Mononuclear cell (primary cell): Measurements from ENCODE around the gene TCTA. TPM values are rescaled to one million over a fixed set of nuclear protein-coding genes. Genes with fewer than 3 reads are reported as not detected.
A peak's percentile ranks its signal among the peaks of the same experiment; 100 is the strongest.

Experiments used
- H3K27me3 ChIP-seq: 2 replicates; pipeline ENCODE4 v1.6.0; 2011; ENCODE audit warnings: low read length, control low read depth; ENCODE audit not compliant: insufficient read depth
- H3K4me1 ChIP-seq: 2 replicates; pipeline ENCODE4 v1.5.1; 2011; ENCODE audit warnings: mild to moderate bottlenecking, low read length, control low read depth; ENCODE audit not compliant: insufficient read depth
- H3K4me3 ChIP-seq: 2 replicates; pipeline ENCODE4 v1.5.1; 2011; ENCODE audit warnings: mild to moderate bottlenecking, low read length, moderate library complexity
- H3K9me3 ChIP-seq: 2 replicates; pipeline ENCODE4 v1.5.1; 2011; ENCODE audit warnings: low read depth, mild to moderate bottlenecking, control low read depth, low read length
- total RNA-seq: library from RNA; depleted of rRNA; stranded (reverse); fragments of >200 nt; gene quantifications from one replicate; pipeline ENCODE4 v1.2.3, GENCODE V29; 2012

Gene TCTA
- total RNA-seq, 1 donor, result 15.3 TPM

DNA sequence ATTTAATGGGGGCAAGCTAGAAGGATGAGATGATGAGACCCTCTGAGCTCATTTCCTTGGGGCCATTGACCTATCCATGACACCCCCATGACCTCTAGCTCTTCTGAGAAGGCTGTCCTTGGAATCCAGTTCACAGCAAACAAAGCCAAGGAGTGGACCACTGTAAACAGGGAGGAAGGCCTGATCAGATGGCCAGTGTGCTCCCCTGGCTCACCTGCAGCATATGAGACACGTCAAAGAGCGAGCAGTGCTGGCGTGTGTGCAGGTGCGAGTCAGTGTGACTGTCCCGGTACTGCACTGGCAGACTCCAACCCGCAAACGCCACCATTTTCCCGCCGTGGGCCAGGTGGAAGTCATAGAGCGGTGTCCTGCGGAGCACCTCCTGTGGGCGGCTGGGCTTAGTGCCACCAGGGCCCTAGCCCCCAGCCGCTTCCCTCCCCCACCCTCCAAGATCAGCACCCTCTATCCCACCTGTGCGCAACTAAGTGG is 9.7 kb downstream of the TCTA start:
- Histone ChIP-seq H3K4me1 (peaks cover 29% of the 10 kb centered on the region), H3K4me3 (no peak overlapping the region), H3K27me3 (no peaks in the 10 kb centered on the region), H3K9me3 (no peaks in the 10 kb centered on the region)

DNA sequence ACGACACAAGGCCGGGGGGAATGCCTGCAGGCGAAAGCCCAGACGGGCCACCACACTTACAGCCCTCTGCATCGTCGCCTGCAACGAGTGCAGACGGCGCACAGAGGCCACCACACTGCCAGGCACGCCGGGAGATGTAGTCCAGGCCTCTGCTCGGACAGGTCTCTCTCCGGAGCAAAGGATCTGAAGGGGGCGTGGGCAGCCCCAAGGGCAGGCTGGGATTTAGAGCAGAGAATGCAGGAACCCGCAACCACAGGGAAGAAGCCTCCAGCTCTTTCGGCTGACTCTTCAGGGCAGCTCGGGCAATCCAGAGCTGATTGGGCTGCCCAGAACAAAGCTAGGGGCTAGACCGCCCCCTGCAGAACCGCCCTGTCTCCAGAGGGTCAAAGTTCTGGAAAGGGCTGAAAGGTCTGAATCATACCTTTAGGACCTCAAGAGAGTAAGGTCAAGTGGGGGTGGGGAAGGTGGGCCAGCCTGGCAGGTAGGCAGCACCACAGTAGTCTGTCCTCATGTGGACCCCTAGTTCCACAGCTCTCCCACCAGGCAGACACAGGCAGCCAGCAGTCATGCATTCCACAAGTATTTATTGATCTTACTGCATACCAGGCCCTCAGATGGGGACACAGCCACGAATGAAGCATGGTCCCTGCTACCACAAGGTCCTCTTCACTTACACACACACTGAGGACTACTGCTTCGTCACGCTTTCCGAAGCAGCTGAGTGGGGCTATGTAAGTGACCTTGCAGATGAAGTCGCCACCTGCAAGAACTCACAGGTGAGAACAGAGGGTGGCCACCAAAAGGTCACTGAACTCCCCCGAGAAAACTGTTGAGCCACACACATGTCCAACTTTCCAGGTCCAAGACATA is 10.4 kb downstream of the TCTA start, which contains the start of gene AMT:
TSS of gene AMT (minus strand) at position 95 of the 870 bp plus-strand sequence. CDS start at position 72, 23 bp downstream.
- Histone ChIP-seq H3K27me3 (no peaks in the 10 kb centered on the region), H3K4me1 (peaks cover 22% of the 10 kb centered on the region), H3K9me3 (no peaks in the 10 kb centered on the region), H3K4me3 (no peak within 1 kb of the TSS)

DNA sequence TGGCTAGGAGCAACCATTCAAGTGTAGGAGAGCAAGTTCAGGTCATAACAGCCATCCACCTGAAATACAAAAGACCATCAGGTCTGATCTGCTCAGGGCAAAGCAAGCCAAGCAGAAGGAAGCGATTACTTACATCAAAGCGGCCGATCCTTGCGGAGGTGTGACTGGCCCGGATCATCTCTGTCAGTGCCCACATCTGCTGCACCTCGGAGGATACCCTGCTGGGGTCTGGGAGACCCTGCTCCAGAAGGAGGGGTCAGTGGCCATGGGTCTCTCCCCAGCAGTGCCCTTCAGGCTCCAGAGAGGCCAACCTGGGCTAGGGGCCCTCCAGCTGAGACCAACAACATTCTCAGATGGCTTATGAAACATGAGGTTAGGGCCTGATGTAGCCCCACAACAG is 12.6 kb downstream of the TCTA start:
- H3K9me3 ChIP-seq, result no peaks in the 10 kb centered on the region
- H3K4me1 ChIP-seq, result peaks cover 28% of the 10 kb centered on the region
- H3K4me3 ChIP-seq, result no peak overlapping the region
- no peaks in the 10 kb centered on the region for H3K27me3 ChIP-seq

DNA sequence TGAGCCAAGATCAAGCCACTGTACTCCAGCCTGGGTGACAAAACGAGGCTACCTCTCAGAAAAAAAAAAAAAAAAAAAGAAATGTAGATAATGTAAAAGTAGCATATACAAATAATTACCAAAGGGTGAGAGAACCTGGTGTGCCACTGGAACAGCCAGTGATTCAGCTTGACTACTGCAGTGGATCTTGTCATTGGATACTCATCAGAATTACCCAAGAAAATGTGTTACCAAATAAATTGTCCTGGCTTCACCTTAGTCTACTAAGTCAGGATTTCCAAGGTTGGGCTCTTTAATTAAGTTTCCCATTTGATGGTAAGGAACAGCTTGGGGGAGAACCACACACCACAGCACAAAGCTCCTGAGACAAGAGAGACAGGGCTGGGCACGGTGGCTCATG is 15.4 kb downstream of the TCTA start:
- H3K27me3 ChIP-seq, result no peaks in the 10 kb centered on the region
- peaks cover 19% of the 10 kb centered on the region for H3K4me1 ChIP-seq
- H3K9me3 ChIP-seq, result no peaks in the 10 kb centered on the region
- no peak overlapping the region for H3K4me3 ChIP-seq

DNA sequence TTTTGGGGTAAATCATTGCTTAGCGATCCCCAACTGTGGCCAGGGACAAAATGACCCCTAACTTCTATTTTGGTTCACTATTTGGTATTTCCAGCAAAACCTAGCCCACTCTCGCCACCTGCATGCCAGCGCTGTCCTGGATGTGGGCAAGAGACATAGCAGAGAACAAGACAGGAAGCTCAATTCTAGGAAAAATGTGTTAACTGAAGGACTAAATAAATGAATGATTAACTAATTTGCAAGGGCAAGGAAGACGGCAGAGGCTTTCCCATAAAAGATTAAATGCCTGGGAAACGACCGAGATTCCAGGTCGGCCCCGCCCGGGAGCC is 16.5 kb downstream of the TCTA start:
- Histone ChIP-seq H3K4me1 (peaks cover 16% of the 10 kb centered on the region), H3K4me3 (peak overlapping the region; percentile 54), H3K9me3 (no peaks in the 10 kb centered on the region), H3K27me3 (no peaks in the 10 kb centered on the region)

DNA sequence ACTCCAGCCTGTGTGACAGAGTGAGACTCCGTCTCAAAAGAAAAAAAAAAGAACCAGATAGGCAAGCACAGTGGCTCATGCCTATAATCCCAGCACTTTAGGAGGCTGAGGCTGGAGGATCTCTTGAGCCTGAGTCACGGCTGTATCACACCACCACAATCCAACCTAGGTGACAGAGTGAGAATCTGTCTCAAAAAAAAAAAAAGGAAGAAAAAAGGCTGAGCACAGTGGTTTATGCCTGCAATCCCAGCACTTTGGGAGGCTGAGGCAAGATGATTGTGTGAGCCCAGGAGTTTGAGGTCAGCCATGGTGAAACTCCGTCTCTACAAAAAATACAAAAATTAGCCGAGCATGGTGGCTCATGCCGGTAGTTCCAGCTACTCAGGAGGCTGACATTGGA is 22.5 kb downstream of the TCTA start:
- Histone ChIP-seq H3K27me3 (no peaks in the 10 kb centered on the region), H3K4me3 (no peak overlapping the region), H3K4me1 (peaks cover 3% of the 10 kb centered on the region), H3K9me3 (no peaks in the 10 kb centered on the region)

DNA sequence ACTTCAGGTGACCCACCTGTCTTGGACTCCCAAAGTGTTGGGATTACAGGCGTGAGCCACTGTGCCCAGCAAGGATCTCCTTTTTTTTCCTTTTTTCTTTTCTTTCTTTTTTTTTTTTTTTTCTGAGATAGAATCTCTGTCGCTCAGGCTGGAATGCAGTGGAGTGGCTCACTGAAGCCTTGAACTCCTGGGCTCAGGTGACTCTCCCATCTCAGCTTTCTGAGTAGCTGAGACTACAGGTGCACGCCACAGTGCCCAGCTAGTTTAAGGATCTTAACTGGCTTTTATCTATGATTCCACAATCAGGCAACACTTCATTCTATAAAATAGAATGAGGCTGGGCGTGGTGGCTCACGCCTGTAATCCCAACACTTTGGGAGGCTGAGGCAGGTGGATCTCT is 33.2 kb downstream of the TCTA start:
- H3K9me3 ChIP-seq, result no peaks in the 10 kb centered on the region
- H3K27me3 ChIP-seq, result no peaks in the 10 kb centered on the region
- H3K4me3 ChIP-seq, result no peak overlapping the region
- peaks cover 44% of the 10 kb centered on the region for H3K4me1 ChIP-seq

DNA sequence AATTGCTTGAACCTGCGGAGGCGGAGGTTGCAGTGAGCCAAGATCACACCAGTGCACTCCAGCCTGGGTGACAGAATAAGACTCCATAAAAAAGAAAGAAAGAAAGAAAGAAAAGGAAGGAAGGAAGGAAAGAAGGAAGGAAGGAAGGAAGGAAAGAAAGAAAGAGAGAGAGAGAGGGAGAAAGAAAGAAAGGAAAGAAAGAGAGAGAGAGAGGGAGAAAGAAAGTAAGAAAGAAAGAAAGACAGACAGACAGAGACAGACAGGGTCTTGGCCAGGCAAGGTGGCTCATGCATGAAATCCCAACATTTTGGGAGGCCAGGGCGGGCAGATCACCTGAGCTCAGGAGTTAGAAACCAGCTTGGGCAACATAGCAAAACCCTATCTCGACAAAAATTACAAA is 41.4 kb downstream of the TCTA start:
- Histone ChIP-seq H3K9me3 (no peaks in the 10 kb centered on the region), H3K27me3 (no peaks in the 10 kb centered on the region), H3K4me3 (no peak overlapping the region), H3K4me1 (peaks cover 5% of the 10 kb centered on the region)

DNA sequence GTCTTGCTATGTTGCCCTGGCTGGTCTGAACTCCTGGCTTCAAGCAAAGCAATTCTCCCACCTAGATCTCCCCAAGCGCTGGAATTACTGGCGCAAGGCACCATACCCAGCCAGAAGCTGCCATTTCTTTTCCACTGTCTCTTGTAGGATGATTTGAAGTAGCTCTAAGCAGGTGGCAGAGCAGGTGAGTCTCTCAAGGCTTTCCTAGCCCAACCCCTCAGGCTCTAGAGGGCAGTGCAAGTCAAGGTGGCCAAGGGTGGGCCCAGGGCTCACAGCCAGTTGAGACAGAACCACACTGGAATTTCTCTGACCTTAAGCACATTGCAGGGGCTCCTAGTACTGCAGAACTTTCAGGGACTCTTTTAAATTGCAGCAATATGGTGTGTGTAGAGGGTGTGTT is 42.2 kb downstream of the TCTA start:
- Histone ChIP-seq H3K4me1 (no peaks in the 10 kb centered on the region), H3K27me3 (no peaks in the 10 kb centered on the region), H3K4me3 (no peak overlapping the region), H3K9me3 (no peaks in the 10 kb centered on the region)

DNA sequence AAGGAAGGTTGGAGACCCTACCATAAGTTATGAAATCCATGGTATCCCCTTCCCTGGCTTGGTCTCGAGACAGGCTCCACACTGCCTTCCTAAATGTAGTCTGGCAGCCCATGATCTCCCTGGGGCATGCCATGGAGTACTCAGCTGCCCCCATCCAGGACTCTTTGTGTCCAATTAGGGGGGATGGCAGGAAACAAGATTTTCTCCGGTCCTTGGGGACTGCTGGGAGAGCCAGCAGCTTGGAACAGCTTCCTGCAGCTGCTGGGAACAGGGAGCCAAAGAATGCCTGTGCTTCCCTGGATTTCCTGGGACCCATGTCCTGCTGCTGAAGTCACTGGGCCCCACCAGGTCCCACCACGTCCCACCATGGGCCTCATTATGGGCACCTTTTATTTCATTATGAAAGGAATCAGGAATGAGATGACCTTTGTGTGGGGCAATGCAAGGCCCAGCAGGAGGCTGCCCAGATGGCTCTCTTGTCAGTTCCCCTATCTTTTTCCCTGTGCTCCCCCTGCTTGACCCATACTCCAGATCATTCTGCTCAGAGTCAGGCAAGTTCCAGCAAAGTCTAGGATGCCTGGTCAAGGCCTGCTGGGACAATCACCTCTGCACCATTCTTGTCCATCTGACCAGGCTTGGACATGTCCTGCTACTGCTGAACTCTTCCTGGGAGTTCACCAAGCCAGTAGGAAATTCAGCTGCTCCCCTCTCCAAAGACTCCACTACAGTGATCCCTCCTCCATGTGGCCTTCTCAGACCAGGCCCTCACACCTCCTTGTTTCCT is 42.9 kb downstream of the TCTA start:
- Histone ChIP-seq H3K9me3 (no peaks in the 10 kb centered on the region), H3K4me1 (no peaks in the 10 kb centered on the region), H3K4me3 (no peak overlapping the region), H3K27me3 (no peaks in the 10 kb centered on the region)

DNA sequence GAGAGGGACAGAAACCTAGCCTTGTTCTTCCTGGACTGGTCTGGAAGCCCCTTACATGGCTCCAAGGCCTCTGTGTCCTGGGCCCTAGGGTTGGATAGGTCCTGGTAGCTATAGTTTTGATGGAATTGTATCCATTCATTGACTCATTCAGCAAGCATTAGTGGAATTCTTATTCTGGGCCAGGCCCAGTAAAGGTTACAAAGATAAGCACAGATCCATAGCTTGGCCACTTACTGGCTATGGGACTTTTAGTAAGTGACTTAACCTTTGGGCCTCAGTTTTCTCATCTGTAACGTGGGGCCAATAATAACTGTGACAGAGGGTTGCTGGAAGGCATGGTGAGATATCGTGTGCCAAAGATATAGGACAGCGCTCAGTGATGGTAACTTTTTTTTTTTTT is 44.2 kb downstream of the TCTA start:
- Histone ChIP-seq H3K27me3 (no peaks in the 10 kb centered on the region), H3K9me3 (no peaks in the 10 kb centered on the region), H3K4me1 (no peaks in the 10 kb centered on the region), H3K4me3 (no peak overlapping the region)

DNA sequence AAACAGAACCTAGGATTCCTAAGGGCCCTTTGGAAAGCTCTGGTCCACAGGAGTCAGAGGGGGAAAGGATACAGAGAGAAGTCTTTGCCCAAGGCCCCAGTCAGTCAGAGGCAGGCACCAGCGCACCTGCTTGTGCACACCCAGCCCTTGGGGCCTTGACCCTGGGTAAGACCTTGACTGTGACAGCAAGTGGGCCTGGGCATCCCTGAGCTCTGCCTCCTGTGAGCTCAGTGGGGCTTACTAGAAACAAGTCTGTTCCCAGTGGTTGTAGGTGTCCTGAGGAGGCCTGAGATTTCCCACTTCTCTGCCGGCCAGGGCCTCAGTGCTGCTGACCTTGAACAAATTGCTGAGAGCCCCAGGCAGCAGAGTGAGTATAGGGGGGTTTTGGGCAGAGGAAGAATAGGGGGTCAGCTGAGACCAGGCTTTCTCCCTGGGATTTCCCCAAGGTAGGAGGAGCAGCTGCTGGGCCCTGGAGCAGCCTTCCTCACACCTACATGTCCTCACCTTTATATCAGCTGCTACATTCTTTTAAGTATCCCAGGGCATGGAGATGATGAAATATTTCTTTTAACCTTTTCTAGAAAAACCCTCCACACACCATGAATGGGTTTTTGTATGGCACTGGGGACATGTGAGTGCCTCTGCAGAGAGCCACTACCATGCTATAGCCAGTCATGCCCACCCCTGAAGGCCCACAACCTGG is 48.1 kb downstream of the TCTA start:
- Histone ChIP-seq H3K4me1 (peaks cover under 1% of the 10 kb centered on the region), H3K4me3 (no peak overlapping the region), H3K27me3 (no peaks in the 10 kb centered on the region), H3K9me3 (no peaks in the 10 kb centered on the region)

DNA sequence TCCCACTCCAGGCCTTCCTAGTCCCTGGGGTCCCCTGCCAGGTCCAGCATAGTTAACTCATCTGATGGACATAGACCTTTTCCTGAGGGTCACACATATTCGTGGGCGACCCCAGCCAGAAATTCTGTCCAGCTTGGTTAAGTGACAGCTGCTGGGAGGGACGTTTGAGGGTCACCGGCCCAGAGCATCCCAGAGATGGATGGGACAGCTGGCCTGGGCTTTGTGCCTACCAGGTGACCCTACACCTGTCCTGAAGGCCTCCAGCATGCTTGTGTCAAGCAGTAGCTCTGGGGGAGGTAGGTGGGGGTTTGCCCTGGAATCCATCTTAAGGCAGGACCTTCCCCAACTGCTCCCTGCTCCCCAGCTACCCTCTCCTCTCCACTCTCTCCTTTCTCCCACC is 48.7 kb downstream of the TCTA start:
- Histone ChIP-seq H3K4me3 (no peak overlapping the region), H3K9me3 (no peaks in the 10 kb centered on the region), H3K4me1 (peaks cover 4% of the 10 kb centered on the region), H3K27me3 (no peaks in the 10 kb centered on the region)

DNA sequence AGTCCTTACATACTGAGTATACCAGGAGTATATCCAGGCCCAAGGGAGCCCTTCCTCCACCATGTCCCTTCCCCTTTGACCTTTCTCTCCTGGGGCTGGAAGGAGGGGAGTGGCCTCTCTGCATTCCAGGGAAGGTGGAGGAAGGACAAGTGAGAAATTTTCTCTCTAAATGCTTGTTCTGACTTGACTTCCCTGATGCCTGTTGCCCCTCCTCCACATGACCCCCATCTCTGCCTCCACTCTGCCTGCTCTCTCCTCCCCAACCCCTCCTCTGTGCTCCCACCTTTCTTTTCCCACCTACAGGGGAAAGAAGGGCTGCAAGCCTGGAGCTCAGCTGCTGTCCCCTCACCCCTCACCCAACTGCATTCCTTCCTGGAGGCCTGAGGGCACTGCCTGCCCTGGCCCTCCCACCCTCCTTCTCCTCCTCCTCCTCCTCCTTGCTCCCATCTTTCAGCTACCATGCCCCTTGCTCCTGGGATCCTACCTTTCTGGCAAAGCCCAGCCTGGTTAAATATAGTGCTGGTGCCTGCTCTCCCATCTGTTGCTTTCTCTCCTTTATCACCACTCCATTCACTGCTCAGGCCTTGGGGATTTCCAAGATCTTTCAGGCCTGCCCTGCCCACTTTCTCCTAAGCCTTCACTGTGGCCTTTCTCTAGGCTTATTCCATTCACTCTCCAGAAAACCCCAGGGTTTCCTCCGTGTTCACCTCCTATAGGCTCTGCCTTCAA is 49.4 kb downstream of the TCTA start:
- H3K4me3 ChIP-seq, result no peak overlapping the region
- H3K27me3 ChIP-seq, result no peaks in the 10 kb centered on the region
- H3K4me1 ChIP-seq, result peaks cover 4% of the 10 kb centered on the region
- no peaks in the 10 kb centered on the region for H3K9me3 ChIP-seq
